Limb (tissue), 2 donors: ENCODE measurements around the gene GMEB2.
"Not testable (repeated sequence)": the region's sequence is repeated elsewhere in the genome, so short reads cannot be mapped to it uniquely, and the experiment has no call there.

Experiments
- DNase-seq, 2 donors: peaks; one replicate each; pipeline ENCODE4 v3.0.0-alpha.2; 2016; ENCODE audit errors: extremely low spot score in 2 of 2

The GMEB2 gene, protein sequence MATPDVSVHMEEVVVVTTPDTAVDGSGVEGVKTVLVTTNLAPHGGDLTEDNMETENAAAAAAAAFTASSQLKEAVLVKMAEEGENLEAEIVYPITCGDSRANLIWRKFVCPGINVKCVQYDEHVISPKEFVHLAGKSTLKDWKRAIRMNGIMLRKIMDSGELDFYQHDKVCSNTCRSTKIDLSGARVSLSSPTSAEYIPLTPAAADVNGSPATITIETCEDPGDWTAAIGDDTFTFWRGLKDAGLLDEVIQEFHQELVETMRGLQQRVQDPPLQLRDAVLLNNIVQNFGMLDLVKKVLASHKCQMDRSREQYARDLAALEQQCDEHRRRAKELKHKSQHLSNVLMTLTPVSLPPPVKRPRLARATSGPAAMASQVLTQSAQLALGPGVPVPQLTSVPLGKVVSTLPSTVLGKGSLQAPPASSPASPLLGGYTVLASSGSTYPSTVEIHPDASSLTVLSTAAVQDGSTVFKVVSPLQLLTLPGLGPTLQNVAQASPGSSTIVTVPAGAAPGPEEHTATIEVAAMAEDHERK

DNA sequence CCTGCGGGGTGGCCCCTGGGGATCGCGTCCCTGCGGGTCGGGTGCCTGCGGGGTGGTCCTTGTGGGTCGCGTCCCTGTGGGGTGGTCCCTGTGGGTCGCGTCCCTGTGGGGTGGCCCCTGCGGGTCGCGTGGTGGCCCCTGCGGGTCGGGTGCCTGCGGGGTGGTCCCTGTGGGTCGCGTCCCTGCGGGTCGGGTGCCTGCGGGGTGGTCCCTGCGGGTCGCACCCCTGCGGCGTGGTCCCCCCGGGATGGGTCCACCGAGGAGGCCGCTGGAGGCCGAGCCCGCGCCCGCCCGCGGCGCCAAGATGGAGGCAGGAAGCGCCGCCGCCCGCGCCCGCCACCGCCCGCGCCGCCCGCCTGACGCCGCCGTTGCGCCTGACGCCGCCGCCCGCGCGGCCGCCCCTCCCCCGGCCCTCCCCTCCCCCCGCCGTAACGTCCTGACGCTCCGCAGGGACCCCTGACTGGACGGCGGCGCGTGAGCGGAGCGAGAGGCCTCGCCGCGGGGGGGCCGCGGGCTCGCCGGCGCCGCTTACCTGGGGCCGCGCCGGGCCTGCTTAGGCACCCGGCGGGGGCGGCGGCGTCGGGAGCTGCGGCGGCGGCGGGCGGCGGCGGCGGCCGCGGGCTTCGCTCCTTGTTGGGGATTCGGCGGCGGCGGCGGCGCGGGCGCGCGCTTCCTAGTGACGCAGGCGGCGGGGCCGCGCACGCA is at the start of gene GMEB2:
Gene GMEB2, minus strand, starts transcription at position 678 of the 705 bp plus-strand sequence. CDS start 7,704 bp downstream, outside the sequence.
- DNase-seq, result peak; percentile 65 to 92

DNA sequence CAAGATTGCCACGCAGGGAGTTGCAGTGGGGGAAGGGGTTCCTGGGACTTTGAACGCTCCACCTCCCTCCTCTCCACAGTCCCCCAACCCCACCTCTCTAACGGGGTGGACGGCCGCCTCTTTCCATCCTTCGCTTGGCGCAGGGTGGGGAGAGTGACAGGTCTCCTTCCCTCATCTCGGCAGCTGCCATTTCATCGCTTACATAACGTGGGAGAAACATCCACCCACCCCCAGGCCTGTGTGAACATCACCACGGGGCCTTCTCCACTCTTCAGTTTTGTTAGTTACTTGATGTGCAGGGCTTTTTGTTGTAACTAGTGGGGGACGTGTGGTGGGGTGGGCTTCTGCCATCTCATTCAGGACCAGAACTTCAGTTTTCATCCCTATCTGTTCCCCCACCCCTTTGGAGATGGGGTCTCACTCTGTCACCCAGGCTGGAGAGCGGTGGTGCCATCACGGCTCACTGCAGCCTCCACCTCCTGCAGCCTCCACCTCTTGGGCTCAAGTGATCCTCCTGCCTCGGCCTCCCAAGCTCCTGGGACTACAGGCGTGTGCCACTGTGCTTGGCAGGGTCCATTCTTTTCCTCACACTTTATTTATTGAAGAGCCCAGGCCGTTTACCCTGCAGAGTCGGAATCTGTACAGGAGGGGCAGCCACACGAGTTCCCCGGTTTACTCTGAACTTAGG is 48.9 kb upstream of the GMEB2 start:
- DNase-seq, result no peak

DNA sequence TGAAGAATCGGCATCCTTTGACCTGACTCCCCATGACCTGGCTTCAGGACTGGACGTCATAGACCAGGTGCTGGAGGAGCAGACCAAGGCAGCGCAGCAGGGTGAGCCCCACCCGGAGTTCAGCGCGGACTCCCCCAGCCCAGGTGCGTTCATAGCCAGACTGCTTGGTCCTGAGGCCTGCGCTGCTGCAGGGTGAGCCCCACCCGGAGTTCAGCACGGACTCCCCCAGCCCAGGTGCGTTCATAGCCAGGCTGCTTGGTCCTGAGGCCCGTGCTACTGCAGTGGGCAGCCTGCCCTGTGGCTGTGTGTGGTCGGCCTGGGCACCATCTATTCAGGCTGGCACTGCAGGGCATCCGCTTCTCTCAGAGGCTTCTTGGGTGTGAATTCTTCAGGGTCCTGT is 47.0 kb upstream of the GMEB2 start:
- DNase-seq, result no peak

DNA sequence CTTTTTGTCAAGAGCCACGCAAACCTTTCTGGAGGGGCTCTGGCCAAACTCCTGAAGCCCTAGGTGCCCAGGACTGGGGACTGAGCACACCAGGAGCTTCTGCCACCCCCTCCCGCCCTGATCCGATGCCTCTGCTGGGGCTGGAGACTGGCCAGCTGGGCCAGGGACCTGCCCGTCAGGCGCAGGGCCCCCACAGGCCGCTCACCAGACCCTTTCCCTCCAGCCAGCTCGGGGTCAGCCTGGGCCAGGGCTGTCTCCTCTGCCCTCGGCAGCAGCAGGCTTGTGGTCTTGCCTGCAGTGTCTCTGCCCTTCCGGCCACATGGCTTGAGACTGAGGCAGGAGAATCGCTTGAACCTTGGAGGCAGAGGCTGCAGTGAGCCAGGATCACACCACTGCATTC is 45.8 kb upstream of the GMEB2 start:
- DNase-seq, result no peak

- not testable (repeated sequence) for DNase-seq
These were observed 44.8 kb upstream of the GMEB2 start for GRCh38 chr20:63671695-63672094.

GRCh38 chr20:63668351-63668750 is 41.5 kb upstream of the GMEB2 start:
- DNase-seq, result no peak

DNA sequence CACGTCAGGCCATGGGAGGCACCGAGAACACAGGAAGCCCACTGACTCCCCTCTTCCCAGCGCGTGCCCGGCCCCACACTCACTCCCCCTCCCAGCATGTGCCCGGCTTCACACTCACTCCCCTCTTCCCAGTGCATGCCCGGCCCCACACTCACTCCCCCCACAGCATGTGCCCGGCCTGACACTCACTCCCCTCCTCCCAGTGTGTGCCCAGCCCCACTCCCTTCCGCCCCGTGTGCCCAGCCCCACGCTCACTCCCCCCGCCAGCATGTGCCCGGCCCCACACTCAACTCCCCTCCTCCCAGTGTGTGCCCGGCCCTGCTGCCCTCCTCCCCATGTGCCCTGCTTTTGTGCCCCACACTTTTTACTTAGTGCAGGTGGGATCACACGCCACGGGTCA is 41.0 kb upstream of the GMEB2 start:
- no peak for DNase-seq

DNA sequence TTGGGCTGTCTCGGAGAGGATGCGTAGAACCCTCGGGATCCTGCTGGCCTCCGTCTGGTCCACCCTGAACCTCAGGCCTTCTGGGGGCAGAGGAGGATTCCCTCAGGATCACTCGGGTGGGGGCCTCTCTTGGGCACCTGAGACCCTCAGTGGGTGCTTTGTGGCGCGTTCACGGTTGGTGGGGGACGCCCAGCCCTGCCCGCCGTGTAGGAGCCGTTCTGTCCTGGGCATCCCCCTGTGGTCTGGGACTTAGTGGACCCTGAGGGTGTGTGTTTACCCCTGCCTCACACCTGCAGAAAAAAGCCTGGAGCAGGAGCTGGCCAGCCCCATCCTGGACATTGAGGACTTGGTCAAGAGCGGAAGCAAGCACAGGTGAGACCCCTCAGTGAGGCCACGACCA is 38.8 kb upstream of the GMEB2 start:
- no peak for DNase-seq

- no peak for DNase-seq
These were observed 38.1 kb upstream of the GMEB2 start for GRCh38 chr20:63664861-63665594.

DNA sequence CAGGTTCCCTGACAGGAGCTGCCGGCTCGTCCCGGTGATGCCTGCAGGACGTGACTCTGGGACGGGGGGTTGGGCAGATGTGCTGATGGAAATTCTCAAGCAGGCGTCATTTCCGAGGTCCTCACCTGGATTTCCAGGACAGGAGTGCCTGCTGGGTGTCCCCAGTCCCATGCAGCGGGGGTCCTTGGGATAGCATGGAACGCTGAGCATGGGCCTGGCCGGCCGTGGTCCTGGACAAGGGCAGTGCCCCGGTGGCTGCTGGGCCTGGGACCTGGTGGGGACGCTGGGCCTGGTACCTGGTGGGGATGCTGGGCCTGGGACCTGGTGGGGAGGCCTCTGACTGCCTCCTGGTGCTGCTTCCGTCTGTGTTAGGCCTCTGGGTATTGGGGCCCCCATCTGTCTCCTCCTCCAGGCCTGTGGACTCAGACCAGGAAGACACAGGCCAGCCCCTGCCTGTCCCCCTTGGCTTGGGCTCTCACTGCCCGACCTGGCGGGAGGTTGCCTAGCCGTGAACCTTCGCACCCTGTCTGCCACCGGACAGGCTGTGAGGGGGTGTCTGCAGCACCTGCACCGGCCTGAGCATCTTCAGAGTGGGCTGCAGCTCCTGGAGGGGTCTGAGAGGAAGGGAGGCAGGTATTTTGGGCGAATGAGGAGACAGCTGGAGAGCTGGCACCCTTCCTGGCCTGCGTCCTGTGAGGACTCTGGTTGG is 37.4 kb upstream of the GMEB2 start:
- DNase-seq, result no peak

DNA sequence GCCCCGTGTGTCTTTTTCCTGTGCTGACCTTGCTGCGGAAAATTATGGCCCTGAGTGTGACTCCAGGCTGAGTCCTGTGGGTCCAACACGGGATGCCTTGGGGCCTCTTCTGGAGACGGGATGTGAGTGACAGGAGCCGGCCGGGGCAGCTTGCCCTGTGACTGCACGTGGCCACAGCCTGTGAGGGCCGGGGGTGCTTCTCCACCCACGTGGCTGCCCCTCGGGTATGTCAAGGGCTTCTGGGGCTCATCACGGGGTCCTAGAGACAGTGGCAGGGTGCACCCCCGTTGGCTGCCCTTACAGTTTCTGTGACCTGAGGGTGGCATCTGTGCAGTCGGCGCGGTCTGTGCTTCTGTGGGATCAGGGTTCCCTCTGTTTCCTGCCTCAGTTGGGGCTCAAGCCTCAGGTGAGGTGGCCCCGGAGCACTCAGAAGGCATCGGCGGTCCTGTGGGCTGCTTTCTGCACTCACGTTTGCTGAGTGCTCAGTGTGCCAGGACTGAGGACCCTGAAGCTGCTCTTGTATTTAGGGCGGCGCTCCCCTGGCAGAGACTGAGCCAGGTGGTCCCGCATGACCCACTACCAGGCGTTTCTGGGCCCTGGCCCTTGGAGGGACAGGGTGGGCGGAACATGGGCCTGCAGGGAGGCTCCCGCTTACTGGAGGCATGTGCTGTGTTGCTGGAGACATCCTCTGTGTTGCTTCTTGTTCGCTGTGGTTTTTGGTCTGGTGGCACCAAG is 36.6 kb upstream of the GMEB2 start:
- DNase-seq, result no peak

- no peak for DNase-seq
These were observed 35.9 kb upstream of the GMEB2 start for GRCh38 chr20:63662813-63663189.

GRCh38 chr20:63661959-63662812 is 35.3 kb upstream of the GMEB2 start:
- DNase-seq, result no peak

GRCh38 chr20:63661108-63661507 is 34.2 kb upstream of the GMEB2 start:
- no peak for DNase-seq

DNA sequence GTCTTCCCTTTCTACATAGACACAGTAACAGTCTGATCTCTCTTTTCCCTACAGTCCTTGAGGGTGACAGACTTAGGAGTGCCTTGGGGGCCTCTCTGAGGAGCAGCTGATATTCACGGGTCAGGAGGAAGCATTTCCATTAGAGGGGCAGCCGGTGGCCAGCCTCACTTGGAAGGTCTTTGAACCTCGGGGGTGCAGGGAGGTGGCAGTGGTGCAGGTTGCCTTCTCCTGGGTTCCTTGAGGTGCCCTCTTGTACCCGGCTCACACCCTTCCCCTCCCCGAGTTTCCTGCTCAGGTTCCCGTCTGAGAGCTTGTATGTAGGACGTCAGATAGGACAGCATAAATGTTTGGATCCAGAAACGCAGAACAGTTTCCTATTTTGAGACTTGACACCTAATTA is 33.7 kb upstream of the GMEB2 start:
- DNase-seq, result no peak

DNA sequence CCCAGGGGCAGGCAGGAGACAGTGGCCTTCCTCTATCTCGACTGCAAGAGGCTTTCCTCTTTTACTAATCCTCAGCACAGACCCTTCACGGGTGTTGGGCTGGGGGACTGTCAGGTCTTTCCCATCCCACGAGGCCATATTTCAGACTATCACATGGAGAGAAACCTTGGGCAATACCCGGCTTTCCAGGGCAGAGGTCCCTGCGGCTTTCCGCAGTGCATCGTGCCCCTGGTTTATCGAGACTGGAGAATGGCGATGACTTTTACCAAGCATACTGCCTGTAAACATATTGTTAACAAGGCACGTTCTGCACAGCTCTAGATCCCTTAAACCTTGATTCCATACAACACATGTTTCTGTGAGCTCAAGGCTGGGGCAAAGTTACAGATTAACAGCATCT is 33.3 kb upstream of the GMEB2 start:
- DNase-seq, result not testable (repeated sequence)

GRCh38 chr20:63659370-63659769 is 32.5 kb upstream of the GMEB2 start:
- no peak for DNase-seq

DNA sequence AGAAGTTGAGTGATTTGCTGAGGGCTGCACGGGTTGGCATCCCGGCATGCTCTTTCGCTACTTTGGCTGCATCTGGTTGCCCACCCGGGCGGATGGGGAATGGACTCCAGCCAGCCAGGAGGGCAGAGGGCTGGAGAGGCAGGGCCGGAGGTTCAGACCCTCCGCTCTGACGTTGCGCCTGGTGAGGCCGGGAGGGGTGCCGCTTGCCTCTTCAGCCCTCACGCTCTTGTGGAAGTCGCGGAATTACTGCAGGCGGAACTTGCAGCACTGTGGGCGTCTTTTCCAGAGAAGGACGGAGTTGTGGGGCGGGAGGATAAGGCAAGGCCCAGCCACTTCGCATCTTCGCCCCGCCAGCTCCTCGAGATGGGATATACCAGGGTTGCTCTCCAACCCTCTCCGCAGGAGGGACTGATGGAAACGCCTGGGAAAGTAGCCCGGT is 31.9 kb upstream of the GMEB2 start:
- DNase-seq, result no peak
